Panc1 (cell line): ENCODE measurements around the gene SLC16A8. TPM values are rescaled to one million over a fixed set of nuclear protein-coding genes. Genes with fewer than 3 reads are reported as not detected.

ENCODE experiments used
- ATAC-seq: fragments of 200-7000 bp; cut with Tn5 transposase; 2 replicates; pipeline ENCODE4 v1.9.1; 2020; ENCODE audit warnings: mild to moderate bottlenecking, moderate library complexity
- BruUV-seq: library from RNA; stranded (reverse); fragments of 400-500 nt; replicated peaks from 2 replicates; lab custom pipeline; 2021; lab: Mats Ljungman, UMichigan
- CTCF ChIA-PET: fragments of 300-600 bp; sonication (Branson Sonifier 250); formaldehyde crosslinking; loops from one replicate; lab custom pipeline; 2022; ENCODE audit warnings: antibody characterized with exemption; lab: Charles Lee
- POLR2A ChIA-PET: fragments of 300-600 bp; sonication (Branson Sonifier 250); formaldehyde crosslinking; loops from one replicate; lab custom pipeline; 2022; ENCODE audit warnings: antibody characterized with exemption; lab: Charles Lee
- DNase-seq: peaks from one replicate; pipeline ENCODE4 v3.0.0-alpha.2; 2010; ENCODE audit warnings: low read depth, low spot score
- H3K27ac ChIP-seq: 2 replicates; pipeline ENCODE4 v1.5.1; 2011; ENCODE audit warnings: mild to moderate bottlenecking, low read length, inconsistent platforms
- H3K27me3 ChIP-seq: fragments of 200-500 bp; sonication (Bioruptor generic); 2 replicates; pipeline ENCODE4 v1.6.0; 2014; ENCODE audit warnings: low read length, inconsistent platforms; ENCODE audit not compliant: control insufficient read depth, insufficient read depth
- H3K36me3 ChIP-seq: fragments of 200-500 bp; sonication (Bioruptor generic); 2 replicates; pipeline ENCODE4 v1.5.1; 2014; ENCODE audit warnings: inconsistent platforms, mild to moderate bottlenecking, low read length, moderate library complexity; ENCODE audit not compliant: control insufficient read depth, insufficient read depth
- H3K4me1 ChIP-seq: 2 replicates; pipeline ENCODE4 v1.5.1; 2011; ENCODE audit warnings: inconsistent platforms, mild to moderate bottlenecking, low read length, moderate library complexity; ENCODE audit not compliant: control insufficient read depth, insufficient read depth
- H3K4me3 ChIP-seq, 2 experiments: 2 replicates each; pipeline ENCODE4 v1.5.1; 2011 to 2012; ENCODE audit warnings: low read depth in 2 of 2, low read length in 2 of 2, mild to moderate bottlenecking in 2 of 2, inconsistent platforms in 1 of 2, moderate library complexity in 1 of 2
- H3K9me3 ChIP-seq: fragments of 200-500 bp; sonication (Bioruptor generic); 2 replicates; pipeline ENCODE4 v1.5.1; 2014; ENCODE audit warnings: low read depth, mild to moderate bottlenecking, inconsistent platforms, low read length, moderate library complexity; ENCODE audit not compliant: control insufficient read depth, insufficient read depth
- POLR2AphosphoS5 ChIP-seq: IDR thresholded peaks from 2 replicates; pipeline ENCODE4 v1.6.1; 2012; ENCODE audit warnings: mild to moderate bottlenecking, low read depth, low read length, moderate library complexity
- SIN3A ChIP-seq: IDR thresholded peaks from 2 replicates; pipeline ENCODE4 v1.6.1; 2012; ENCODE audit warnings: low read depth, mild to moderate bottlenecking, low read length, moderate library complexity, borderline replicate concordance; ENCODE audit not compliant: insufficient read depth
- TCF7L2 ChIP-seq: IDR thresholded peaks from 2 replicates; pipeline ENCODE4 v1.6.1; 2011; ENCODE audit warnings: mild to moderate bottlenecking, low read depth, low read length, inconsistent platforms
- in situ Hi-C: cut with HindIII; loops from 2 replicates; pipeline ENCODE4 v1.10.0; 2016; ENCODE audit warnings: low sequenced_read_pairs, low pct_unique_long_range_greater_than_20kb
- intact Hi-C: fragments of 100-400 bp; cut with micrococcal nuclease; formaldehyde crosslinking; loops from one replicate; pipeline ENCODE4 v1.10.0; 2022; ENCODE audit not compliant: unreplicated experiment
- total RNA-seq: library from RNA; stranded (reverse); gene quantifications from one replicate; pipeline ENCODE4 v1.2.1, GENCODE V29; 2021; ENCODE audit not compliant: unreplicated experiment
- TF ChIP-seq, protein P1 (sequence below): fragments of 450-650 bp; IDR thresholded peaks from 2 replicates; pipeline ENCODE4 v1.5.1; 2017; ENCODE audit warnings: mild to moderate bottlenecking
- TF ChIP-seq, protein P2 (sequence below), 2 experiments: IDR thresholded peaks; 2 replicates each; pipeline ENCODE4 v1.6.1; 2011 to 2012; ENCODE audit warnings: low read depth in 2 of 2, control low read depth in 1 of 2, low read length in 1 of 2, mild to moderate bottlenecking in 1 of 2, moderate library complexity in 1 of 2; ENCODE audit not compliant: insufficient read depth in 1 of 2

Gene SLC16A8
- total RNA-seq, 1 experiment from 2014 or later = not detected

DNA sequence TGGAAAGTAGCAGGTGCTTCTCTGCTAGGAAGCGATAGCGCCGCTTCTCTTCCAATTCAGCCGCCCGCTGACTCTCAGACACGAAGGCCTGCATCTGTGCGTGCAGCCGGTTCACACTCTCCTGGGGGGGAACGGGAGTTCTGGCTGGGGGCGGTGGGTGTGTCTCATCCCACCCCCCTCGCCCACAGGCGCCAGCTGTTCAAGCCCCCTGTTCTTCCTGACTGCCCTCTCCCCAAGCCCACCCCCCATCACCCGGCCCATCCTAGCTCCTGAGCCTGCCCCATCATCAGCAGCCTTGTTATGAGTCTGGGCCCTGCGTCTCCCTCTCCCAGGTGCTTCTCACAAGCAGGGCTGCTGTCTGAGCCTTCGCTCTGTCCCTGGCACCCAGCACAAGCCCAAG lies 13.1 kb upstream of the SLC16A8 start:
- H3K36me3 ChIP-seq = no peaks in the 10 kb centered on the region
- no TSS peak for BruUV-seq
- no peak overlapping the region for H3K27ac ChIP-seq
- no peak overlapping the region for H3K4me3 ChIP-seq
- no peaks in the 10 kb centered on the region for H3K27me3 ChIP-seq
- ATAC-seq (no peak), DNase-seq (no peak)
- in situ Hi-C loops = no loop called here
- no peaks in the 10 kb centered on the region for H3K4me1 ChIP-seq
- intact Hi-C loops = no loop called here
- TF ChIP-seq TCF7L2 (no peak), POLR2AphosphoS5 (no peak), SIN3A (no peak)
- TF ChIP-seq, protein P1, sequence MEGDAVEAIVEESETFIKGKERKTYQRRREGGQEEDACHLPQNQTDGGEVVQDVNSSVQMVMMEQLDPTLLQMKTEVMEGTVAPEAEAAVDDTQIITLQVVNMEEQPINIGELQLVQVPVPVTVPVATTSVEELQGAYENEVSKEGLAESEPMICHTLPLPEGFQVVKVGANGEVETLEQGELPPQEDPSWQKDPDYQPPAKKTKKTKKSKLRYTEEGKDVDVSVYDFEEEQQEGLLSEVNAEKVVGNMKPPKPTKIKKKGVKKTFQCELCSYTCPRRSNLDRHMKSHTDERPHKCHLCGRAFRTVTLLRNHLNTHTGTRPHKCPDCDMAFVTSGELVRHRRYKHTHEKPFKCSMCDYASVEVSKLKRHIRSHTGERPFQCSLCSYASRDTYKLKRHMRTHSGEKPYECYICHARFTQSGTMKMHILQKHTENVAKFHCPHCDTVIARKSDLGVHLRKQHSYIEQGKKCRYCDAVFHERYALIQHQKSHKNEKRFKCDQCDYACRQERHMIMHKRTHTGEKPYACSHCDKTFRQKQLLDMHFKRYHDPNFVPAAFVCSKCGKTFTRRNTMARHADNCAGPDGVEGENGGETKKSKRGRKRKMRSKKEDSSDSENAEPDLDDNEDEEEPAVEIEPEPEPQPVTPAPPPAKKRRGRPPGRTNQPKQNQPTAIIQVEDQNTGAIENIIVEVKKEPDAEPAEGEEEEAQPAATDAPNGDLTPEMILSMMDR = no peak
- TF ChIP-seq, protein P2, sequence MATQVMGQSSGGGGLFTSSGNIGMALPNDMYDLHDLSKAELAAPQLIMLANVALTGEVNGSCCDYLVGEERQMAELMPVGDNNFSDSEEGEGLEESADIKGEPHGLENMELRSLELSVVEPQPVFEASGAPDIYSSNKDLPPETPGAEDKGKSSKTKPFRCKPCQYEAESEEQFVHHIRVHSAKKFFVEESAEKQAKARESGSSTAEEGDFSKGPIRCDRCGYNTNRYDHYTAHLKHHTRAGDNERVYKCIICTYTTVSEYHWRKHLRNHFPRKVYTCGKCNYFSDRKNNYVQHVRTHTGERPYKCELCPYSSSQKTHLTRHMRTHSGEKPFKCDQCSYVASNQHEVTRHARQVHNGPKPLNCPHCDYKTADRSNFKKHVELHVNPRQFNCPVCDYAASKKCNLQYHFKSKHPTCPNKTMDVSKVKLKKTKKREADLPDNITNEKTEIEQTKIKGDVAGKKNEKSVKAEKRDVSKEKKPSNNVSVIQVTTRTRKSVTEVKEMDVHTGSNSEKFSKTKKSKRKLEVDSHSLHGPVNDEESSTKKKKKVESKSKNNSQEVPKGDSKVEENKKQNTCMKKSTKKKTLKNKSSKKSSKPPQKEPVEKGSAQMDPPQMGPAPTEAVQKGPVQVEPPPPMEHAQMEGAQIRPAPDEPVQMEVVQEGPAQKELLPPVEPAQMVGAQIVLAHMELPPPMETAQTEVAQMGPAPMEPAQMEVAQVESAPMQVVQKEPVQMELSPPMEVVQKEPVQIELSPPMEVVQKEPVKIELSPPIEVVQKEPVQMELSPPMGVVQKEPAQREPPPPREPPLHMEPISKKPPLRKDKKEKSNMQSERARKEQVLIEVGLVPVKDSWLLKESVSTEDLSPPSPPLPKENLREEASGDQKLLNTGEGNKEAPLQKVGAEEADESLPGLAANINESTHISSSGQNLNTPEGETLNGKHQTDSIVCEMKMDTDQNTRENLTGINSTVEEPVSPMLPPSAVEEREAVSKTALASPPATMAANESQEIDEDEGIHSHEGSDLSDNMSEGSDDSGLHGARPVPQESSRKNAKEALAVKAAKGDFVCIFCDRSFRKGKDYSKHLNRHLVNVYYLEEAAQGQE (IDR thresholded peaks at IDR 0.05; ENCODE audit: insufficient read depth in 1 of 2, low read depth in 2 of 2, low read length in 1 of 2) = no peak
- POLR2A ChIA-PET = no interaction called here
- CTCF ChIA-PET = interaction anchor here (0.7 to 0.9 kb wide), 2 partner anchors 11 to 16 kb away, joined by 3 to 6 read pairs; no protein-coding TSS in a partner anchor
- H3K9me3 ChIP-seq = no peaks in the 10 kb centered on the region

GRCh38 chr22:38089474-38089851 lies 5.5 kb upstream of the SLC16A8 start:
- H3K4me1 ChIP-seq = no peaks in the 10 kb centered on the region
- intact Hi-C loops = no loop called here
- H3K27ac ChIP-seq = no peak overlapping the region
- ChIA-PET POLR2A (no interaction called here), CTCF (no interaction called here)
- no peak overlapping the region for H3K4me3 ChIP-seq
- DNase-seq = no peak
- no peak for ATAC-seq
- in situ Hi-C loops = no loop called here
- H3K9me3 ChIP-seq = no peaks in the 10 kb centered on the region
- no peaks in the 10 kb centered on the region for H3K36me3 ChIP-seq
- BruUV-seq = no TSS peak
- no peaks in the 10 kb centered on the region for H3K27me3 ChIP-seq
- TF ChIP-seq, protein P1 = no peak
- TF ChIP-seq, protein P2 (IDR thresholded peaks at IDR 0.05; ENCODE audit: insufficient read depth in 1 of 2, low read depth in 2 of 2, low read length in 1 of 2) = no peak
- no peak for TF ChIP-seq SIN3A
